Measurements from ENCODE around the gene KCNQ5.

The KCNQ5 gene

GRCh38 chr6:72836971-72837370 lies 215.1 kb downstream of the KCNQ5 start:
- no peak overlapping the region for H3K4me3 ChIP-seq (ENCODE audit: low read depth, low read length)
- no peak for TF ChIP-seq CTCF (IDR thresholded peaks at IDR 0.05; ENCODE audit: control insufficient read depth, extremely low read depth, insufficient read depth)
- no peak for DNase-seq (ENCODE audit: low read depth)

GRCh38 chr6:72841195-72841594 lies 219.3 kb downstream of the KCNQ5 start:
- H3K4me3 ChIP-seq (ENCODE audit: low read depth, low read length) = no peak overlapping the region
- no peak for DNase-seq (ENCODE audit: low read depth)
- no peak for TF ChIP-seq CTCF (IDR thresholded peaks at IDR 0.05; ENCODE audit: control insufficient read depth, extremely low read depth, insufficient read depth)

GRCh38 chr6:72842140-72842539 lies 220.3 kb downstream of the KCNQ5 start:
- no peak overlapping the region for H3K4me3 ChIP-seq (ENCODE audit: low read depth, low read length)
- DNase-seq (ENCODE audit: low read depth) = no peak
- no peak for TF ChIP-seq CTCF (IDR thresholded peaks at IDR 0.05; ENCODE audit: control insufficient read depth, extremely low read depth, insufficient read depth)

GRCh38 chr6:72844614-72845013 lies 222.8 kb downstream of the KCNQ5 start:
- no peak overlapping the region for H3K4me3 ChIP-seq (ENCODE audit: low read depth, low read length)
- TF ChIP-seq CTCF (IDR thresholded peaks at IDR 0.05; ENCODE audit: control insufficient read depth, extremely low read depth, insufficient read depth) = no peak
- no peak for DNase-seq (ENCODE audit: low read depth)

- H3K4me3 ChIP-seq (ENCODE audit: low read depth, low read length) = no peak overlapping the region
- no peak for DNase-seq (ENCODE audit: low read depth)
- TF ChIP-seq CTCF (IDR thresholded peaks at IDR 0.05; ENCODE audit: control insufficient read depth, extremely low read depth, insufficient read depth) = no peak
Measured at GRCh38 chr6:72849346-72849745, 227.5 kb downstream of the KCNQ5 start.

- no peak for DNase-seq (ENCODE audit: low read depth)
- H3K4me3 ChIP-seq (ENCODE audit: low read depth, low read length) = no peak overlapping the region
- no peak for TF ChIP-seq CTCF (IDR thresholded peaks at IDR 0.05; ENCODE audit: control insufficient read depth, extremely low read depth, insufficient read depth)
Measured at GRCh38 chr6:72850040-72850439, 228.2 kb downstream of the KCNQ5 start.

- peak; percentile 86 for DNase-seq (ENCODE audit: low read depth)
- no peak overlapping the region for H3K4me3 ChIP-seq (ENCODE audit: low read depth, low read length)
- no peak for TF ChIP-seq CTCF (IDR thresholded peaks at IDR 0.05; ENCODE audit: control insufficient read depth, extremely low read depth, insufficient read depth)
Measured at GRCh38 chr6:72850469-72850868, 228.6 kb downstream of the KCNQ5 start.
